ENCODE data around the gene SRC. TPM values are rescaled to one million over a fixed set of nuclear protein-coding genes. Genes with fewer than 3 reads are reported as not detected.

The SRC gene
- total RNA-seq, 1 donor from 2014 or later, result 128 TPM

DNA sequence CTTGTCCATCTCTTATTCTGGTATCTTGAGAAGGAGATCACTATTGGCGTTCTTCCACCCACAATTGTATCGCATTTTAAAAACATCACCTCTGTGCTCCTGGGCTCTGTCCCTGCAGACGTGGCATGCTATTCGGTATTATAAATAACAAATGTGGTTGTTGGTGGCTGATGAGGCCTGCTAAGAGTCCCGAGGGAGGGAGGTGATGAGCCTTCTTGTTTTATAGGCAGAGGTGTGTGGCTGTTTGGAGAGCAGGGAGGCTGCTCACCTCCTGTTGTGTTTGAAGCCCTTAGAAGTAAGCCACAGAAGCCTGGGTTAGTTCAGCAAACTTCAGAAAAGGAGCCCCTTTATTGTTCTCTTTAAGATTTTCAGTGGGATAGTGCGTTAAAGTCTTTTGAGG is 40.9 kb upstream of the SRC start:
- TF ChIP-seq, protein P1, sequence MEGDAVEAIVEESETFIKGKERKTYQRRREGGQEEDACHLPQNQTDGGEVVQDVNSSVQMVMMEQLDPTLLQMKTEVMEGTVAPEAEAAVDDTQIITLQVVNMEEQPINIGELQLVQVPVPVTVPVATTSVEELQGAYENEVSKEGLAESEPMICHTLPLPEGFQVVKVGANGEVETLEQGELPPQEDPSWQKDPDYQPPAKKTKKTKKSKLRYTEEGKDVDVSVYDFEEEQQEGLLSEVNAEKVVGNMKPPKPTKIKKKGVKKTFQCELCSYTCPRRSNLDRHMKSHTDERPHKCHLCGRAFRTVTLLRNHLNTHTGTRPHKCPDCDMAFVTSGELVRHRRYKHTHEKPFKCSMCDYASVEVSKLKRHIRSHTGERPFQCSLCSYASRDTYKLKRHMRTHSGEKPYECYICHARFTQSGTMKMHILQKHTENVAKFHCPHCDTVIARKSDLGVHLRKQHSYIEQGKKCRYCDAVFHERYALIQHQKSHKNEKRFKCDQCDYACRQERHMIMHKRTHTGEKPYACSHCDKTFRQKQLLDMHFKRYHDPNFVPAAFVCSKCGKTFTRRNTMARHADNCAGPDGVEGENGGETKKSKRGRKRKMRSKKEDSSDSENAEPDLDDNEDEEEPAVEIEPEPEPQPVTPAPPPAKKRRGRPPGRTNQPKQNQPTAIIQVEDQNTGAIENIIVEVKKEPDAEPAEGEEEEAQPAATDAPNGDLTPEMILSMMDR (IDR thresholded peaks at IDR 0.05; ENCODE audit: unreplicated experiment), result no peak
- peak overlapping the region; percentile 71 for H3K27ac Mint-ChIP-seq
- no peaks in the 10 kb centered on the region for H3K27me3 Mint-ChIP-seq
- peaks cover 43% of the 10 kb centered on the region for H3K4me1 Mint-ChIP-seq (ENCODE audit: low read depth)
- no peak for DNase-seq (ENCODE audit: low spot score, unreplicated experiment)
- no peak overlapping the region for H3K4me3 Mint-ChIP-seq (ENCODE audit: low read depth)
- no peaks in the 10 kb centered on the region for H3K9me3 Mint-ChIP-seq (ENCODE audit: low read depth)
- H3K36me3 Mint-ChIP-seq (ENCODE audit: insufficient read depth), result peaks cover 27% of the 10 kb centered on the region

DNA sequence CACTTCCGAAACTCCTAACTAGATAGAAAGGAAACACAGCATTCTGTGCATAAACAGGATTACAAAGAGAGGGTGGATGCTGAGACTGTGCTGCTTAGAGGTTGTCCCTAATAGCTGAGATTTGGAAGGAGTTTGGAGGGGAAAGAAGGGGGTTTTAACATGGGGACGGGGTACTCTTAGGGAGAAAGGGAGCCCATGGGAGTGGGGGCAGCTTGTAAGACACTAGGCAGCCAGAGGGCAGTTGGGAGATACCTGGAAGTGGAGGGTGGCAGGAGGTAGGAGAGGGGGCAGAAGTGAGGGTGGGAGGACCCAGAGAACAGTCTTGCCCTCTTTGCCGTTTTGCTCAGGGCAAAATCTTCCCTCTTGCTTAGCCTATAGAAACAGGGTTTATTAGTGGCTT is 40.1 kb upstream of the SRC start:
- Mint-ChIP-seq H3K36me3 (ENCODE audit: insufficient read depth) (peaks cover 21% of the 10 kb centered on the region), H3K4me3 (ENCODE audit: low read depth) (no peak overlapping the region), H3K4me1 (ENCODE audit: low read depth) (peaks cover 47% of the 10 kb centered on the region), H3K27me3 (no peaks in the 10 kb centered on the region), H3K9me3 (ENCODE audit: low read depth) (no peaks in the 10 kb centered on the region), H3K27ac (no peak overlapping the region)
- TF ChIP-seq, protein P1 (IDR thresholded peaks at IDR 0.05; ENCODE audit: unreplicated experiment), result no peak
- no peak for DNase-seq (ENCODE audit: low spot score, unreplicated experiment)

DNA sequence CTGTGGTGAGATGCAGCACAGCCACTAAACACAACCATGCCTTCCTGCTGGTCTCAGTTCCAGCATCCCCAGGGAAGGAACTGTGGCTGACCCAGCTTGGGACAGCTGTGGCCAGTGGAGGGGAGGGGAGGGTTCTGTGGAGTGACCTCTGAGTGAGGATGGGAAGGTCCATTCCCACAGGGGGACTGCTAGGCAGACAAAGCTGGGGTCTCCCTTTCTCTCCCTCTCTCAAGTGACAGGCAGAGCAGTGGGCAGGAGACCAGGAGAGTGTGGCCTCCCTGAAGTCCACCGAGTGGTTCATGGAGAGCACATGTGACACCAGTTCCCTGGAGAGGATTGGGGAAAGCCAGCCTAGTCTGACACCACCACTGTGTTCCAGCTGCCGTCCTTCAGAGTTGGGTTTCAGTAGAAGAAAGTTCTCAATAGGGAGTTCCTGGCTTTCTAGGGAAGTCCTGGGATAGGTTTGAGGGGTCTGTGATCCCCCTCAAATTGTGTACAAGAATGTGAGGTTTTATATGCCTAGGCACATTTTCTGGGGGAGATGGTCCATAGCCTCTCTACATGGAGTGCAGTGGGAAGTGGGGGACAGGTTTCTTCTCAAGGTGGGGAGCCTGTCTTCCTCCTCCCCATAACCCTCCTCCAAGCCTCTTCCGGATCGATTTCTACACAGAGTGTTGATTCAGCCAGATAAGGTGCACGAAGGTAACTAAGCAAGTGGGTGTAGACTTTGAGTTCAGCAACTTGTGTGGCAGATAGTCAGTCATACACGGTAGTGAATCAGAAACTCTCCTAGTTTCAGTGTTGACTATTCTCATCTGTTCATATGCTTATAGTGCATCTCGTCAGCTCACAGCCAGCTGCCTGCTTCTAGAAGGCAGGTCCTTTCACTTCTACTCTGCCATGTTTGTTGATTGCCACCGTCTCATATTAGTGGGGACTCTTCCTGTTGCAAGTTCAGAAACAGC is 37.6 kb upstream of the SRC start:
- H3K9me3 Mint-ChIP-seq (ENCODE audit: low read depth), result no peaks in the 10 kb centered on the region
- peaks cover 51% of the 10 kb centered on the region for H3K4me1 Mint-ChIP-seq (ENCODE audit: low read depth)
- no peak for DNase-seq (ENCODE audit: low spot score, unreplicated experiment)
- H3K36me3 Mint-ChIP-seq (ENCODE audit: insufficient read depth), result peaks cover 16% of the 10 kb centered on the region
- H3K27ac Mint-ChIP-seq, result peak overlapping the region; percentile 90
- TF ChIP-seq, protein P1 (IDR thresholded peaks at IDR 0.05; ENCODE audit: unreplicated experiment), result no peak
- H3K27me3 Mint-ChIP-seq, result no peaks in the 10 kb centered on the region
- H3K4me3 Mint-ChIP-seq (ENCODE audit: low read depth), result peak overlapping the region; percentile 35

DNA sequence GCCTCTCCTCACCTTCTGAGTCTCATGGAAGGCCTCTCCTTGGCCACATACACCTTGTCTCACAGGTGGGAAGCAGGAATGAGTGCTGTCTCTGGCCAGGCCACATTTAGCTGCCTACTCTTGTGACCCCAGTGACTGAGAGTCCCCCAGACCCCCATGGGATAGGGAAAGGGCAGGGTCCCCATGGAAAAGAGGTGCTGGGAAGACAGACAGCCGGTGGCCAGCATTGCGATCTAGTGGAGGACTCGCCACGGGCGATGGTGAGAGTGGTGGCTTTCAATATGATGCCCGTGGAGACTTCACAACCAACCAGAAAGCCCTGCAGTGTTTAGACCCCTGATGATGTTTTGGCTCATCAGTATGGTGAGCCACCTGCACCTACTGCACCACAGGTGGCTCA is 36.6 kb upstream of the SRC start:
- peaks cover 51% of the 10 kb centered on the region for H3K4me1 Mint-ChIP-seq (ENCODE audit: low read depth)
- peaks cover 13% of the 10 kb centered on the region for H3K36me3 Mint-ChIP-seq (ENCODE audit: insufficient read depth)
- no peaks in the 10 kb centered on the region for H3K27me3 Mint-ChIP-seq
- DNase-seq (ENCODE audit: low spot score, unreplicated experiment), result no peak
- TF ChIP-seq, protein P1 (IDR thresholded peaks at IDR 0.05; ENCODE audit: unreplicated experiment), result no peak
- H3K9me3 Mint-ChIP-seq (ENCODE audit: low read depth), result no peaks in the 10 kb centered on the region
- no peak overlapping the region for H3K4me3 Mint-ChIP-seq (ENCODE audit: low read depth)
- peak overlapping the region; percentile 90 for H3K27ac Mint-ChIP-seq

DNA sequence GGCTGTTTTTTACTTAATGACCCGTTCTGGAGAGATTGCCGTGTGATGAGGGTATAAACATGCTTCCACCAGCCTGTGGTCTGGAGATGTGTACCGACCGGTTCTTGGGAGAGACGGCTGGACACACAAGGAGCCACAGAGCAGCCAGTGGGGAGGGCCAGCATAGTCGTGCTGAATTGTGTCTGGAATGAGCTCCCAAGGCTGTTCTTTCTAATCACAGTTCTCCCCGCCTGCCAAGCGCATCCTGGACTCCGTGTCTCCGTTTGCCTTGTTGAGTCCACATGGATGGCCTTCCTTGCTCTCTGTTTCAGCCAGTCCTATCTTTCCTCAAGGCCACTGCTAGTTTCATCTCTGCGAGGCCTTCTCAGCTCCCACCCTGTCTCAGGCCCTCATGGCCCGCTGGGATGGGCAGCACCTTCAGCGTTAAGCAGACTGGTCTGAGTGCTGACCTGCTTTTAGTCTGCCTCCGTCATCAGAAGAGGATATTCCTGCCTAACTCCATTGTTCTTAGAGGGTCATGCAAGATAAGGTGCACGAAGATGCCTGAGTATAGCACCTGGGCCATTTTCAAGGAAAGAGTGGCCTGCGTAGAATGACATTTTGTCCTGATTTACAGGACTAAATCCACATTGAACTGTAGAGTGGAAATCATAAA is 35.9 kb upstream of the SRC start:
- Mint-ChIP-seq H3K4me3 (ENCODE audit: low read depth) (peak overlapping the region; percentile 33), H3K27me3 (no peaks in the 10 kb centered on the region), H3K9me3 (ENCODE audit: low read depth) (no peaks in the 10 kb centered on the region), H3K36me3 (ENCODE audit: insufficient read depth) (peaks cover 11% of the 10 kb centered on the region), H3K27ac (peak overlapping the region; percentile 87), H3K4me1 (ENCODE audit: low read depth) (peaks cover 51% of the 10 kb centered on the region)
- TF ChIP-seq, protein P1 (IDR thresholded peaks at IDR 0.05; ENCODE audit: unreplicated experiment), result no peak
- no peak for DNase-seq (ENCODE audit: low spot score, unreplicated experiment)
